GM12878 (cell line): ENCODE data around the gene LYZL1.

Experiments
- CBX3 ChIP-seq: fragments of 200-600 bp; sonication (generic); IDR thresholded peaks from 2 replicates; pipeline ENCODE4 v1.6.1; 2016; ENCODE audit warnings: low read depth, borderline replicate concordance
- CREM ChIP-seq: IDR thresholded peaks from 2 replicates; pipeline ENCODE4 v1.6.1; 2014; ENCODE audit warnings: antibody characterized with exemption, low read depth
- EZH2 ChIP-seq: IDR thresholded peaks from 2 replicates; pipeline ENCODE4 v1.6.1; 2012; ENCODE audit warnings: low read depth, mild to moderate bottlenecking, control low read depth, inconsistent platforms, low read length, borderline replicate concordance; ENCODE audit not compliant: control insufficient read depth
- FOXK2 ChIP-seq: fragments of 450-650 bp; IDR thresholded peaks from 2 replicates; pipeline ENCODE4 v1.6.1; 2017; ENCODE audit warnings: mild to moderate bottlenecking, moderate library complexity
- MYC ChIP-seq: IDR thresholded peaks from 2 replicates; pipeline ENCODE4 v1.6.1; 2011; ENCODE audit warnings: mild to moderate bottlenecking, low read length, moderate library complexity, inconsistent platforms; ENCODE audit not compliant: insufficient read depth, insufficient replicate concordance, insufficient read length, severe bottlenecking
- POLR2A ChIP-seq: IDR thresholded peaks from 2 replicates; pipeline ENCODE4 v1.6.1; 2011; ENCODE audit warnings: low read depth, mild to moderate bottlenecking, low read length
- POLR2AphosphoS5 ChIP-seq: IDR thresholded peaks from 2 replicates; pipeline ENCODE4 v1.6.1; 2011; ENCODE audit warnings: mild to moderate bottlenecking, low read length, inconsistent platforms
- RFX5 ChIP-seq: IDR thresholded peaks from 2 replicates; pipeline ENCODE4 v1.6.1; 2011; ENCODE audit warnings: low read depth, low read length, improper control_type of control experiment
- SRF ChIP-seq, 2 experiments: IDR thresholded peaks; 2 replicates each; pipeline ENCODE4 v1.6.1; 2011; ENCODE audit warnings: low read depth in 2 of 2, low read length in 2 of 2, mild to moderate bottlenecking in 1 of 2, moderate library complexity in 1 of 2
- ZBTB33 ChIP-seq: fragments of 450-650 bp; IDR thresholded peaks from 2 replicates; pipeline ENCODE4 v1.6.1; 2017; ENCODE audit warnings: mild to moderate bottlenecking
- TF ChIP-seq, protein P1 (sequence below), 3 experiments: IDR thresholded peaks in 2 of 3; conservative IDR thresholded peaks in 1 of 3; 2 replicates each; pipeline ENCODE4 v1.5.1; 2011; ENCODE audit warnings: low read depth in 3 of 3, low read length in 3 of 3, mild to moderate bottlenecking in 3 of 3, control low read depth in 2 of 3, moderate library complexity in 2 of 3, inconsistent platforms in 1 of 3, mixed read lengths in 1 of 3; ENCODE audit not compliant: control insufficient read depth in 2 of 3, insufficient read depth in 1 of 3; ENCODE audit errors: extremely low read depth in 1 of 3
- TF ChIP-seq, protein P2 (sequence below): fragments of 450-650 bp; IDR thresholded peaks from 2 replicates; pipeline ENCODE4 v1.6.1; 2014; ENCODE audit warnings: mild to moderate bottlenecking
- TF ChIP-seq, protein P3 (sequence below): IDR thresholded peaks from 2 replicates; pipeline ENCODE4 v1.6.1; 2011; ENCODE audit warnings: borderline replicate concordance, low read depth, mild to moderate bottlenecking, moderate library complexity, mixed read lengths, low read length; ENCODE audit not compliant: insufficient read depth; ENCODE audit errors: extremely low read length

- TF ChIP-seq, protein P1, sequence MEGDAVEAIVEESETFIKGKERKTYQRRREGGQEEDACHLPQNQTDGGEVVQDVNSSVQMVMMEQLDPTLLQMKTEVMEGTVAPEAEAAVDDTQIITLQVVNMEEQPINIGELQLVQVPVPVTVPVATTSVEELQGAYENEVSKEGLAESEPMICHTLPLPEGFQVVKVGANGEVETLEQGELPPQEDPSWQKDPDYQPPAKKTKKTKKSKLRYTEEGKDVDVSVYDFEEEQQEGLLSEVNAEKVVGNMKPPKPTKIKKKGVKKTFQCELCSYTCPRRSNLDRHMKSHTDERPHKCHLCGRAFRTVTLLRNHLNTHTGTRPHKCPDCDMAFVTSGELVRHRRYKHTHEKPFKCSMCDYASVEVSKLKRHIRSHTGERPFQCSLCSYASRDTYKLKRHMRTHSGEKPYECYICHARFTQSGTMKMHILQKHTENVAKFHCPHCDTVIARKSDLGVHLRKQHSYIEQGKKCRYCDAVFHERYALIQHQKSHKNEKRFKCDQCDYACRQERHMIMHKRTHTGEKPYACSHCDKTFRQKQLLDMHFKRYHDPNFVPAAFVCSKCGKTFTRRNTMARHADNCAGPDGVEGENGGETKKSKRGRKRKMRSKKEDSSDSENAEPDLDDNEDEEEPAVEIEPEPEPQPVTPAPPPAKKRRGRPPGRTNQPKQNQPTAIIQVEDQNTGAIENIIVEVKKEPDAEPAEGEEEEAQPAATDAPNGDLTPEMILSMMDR (IDR thresholded peaks at IDR 0.05 in 2 of 3, conservative IDR thresholded peaks at IDR 0.05 in 1 of 3; ENCODE audit: control insufficient read depth in 2 of 3, extremely low read depth in 1 of 3, insufficient read depth in 1 of 3, low read depth in 3 of 3, low read length in 3 of 3), result no peak
- TF ChIP-seq RFX5, result no peak
- TF ChIP-seq ZBTB33, result no peak
- TF ChIP-seq MYC, result no peak
- TF ChIP-seq POLR2A, result no peak
- no peak for TF ChIP-seq EZH2
- TF ChIP-seq, protein P2, sequence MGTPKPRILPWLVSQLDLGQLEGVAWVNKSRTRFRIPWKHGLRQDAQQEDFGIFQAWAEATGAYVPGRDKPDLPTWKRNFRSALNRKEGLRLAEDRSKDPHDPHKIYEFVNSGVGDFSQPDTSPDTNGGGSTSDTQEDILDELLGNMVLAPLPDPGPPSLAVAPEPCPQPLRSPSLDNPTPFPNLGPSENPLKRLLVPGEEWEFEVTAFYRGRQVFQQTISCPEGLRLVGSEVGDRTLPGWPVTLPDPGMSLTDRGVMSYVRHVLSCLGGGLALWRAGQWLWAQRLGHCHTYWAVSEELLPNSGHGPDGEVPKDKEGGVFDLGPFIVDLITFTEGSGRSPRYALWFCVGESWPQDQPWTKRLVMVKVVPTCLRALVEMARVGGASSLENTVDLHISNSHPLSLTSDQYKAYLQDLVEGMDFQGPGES, result no peak
- no peak for TF ChIP-seq CBX3
- TF ChIP-seq CREM, result no peak
- no peak for TF ChIP-seq SRF (IDR thresholded peaks at IDR 0.05; ENCODE audit: low read depth in 2 of 2, low read length in 2 of 2)
- no peak for TF ChIP-seq POLR2AphosphoS5
- TF ChIP-seq, protein P3, sequence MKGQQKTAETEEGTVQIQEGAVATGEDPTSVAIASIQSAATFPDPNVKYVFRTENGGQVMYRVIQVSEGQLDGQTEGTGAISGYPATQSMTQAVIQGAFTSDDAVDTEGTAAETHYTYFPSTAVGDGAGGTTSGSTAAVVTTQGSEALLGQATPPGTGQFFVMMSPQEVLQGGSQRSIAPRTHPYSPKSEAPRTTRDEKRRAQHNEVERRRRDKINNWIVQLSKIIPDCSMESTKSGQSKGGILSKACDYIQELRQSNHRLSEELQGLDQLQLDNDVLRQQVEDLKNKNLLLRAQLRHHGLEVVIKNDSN, result no peak
- TF ChIP-seq FOXK2, result no peak
Measured at GRCh38 chr10:29316308-29317026, 27.6 kb downstream of the LYZL1 start.
